ELR (cell line): ENCODE data around the gene CPT2.

Source experiments
- DNase-seq: peaks from one replicate; pipeline ENCODE4 v3.0.0-alpha.2; 2015; ENCODE audit warnings: low read depth

CPT2 gene

DNA sequence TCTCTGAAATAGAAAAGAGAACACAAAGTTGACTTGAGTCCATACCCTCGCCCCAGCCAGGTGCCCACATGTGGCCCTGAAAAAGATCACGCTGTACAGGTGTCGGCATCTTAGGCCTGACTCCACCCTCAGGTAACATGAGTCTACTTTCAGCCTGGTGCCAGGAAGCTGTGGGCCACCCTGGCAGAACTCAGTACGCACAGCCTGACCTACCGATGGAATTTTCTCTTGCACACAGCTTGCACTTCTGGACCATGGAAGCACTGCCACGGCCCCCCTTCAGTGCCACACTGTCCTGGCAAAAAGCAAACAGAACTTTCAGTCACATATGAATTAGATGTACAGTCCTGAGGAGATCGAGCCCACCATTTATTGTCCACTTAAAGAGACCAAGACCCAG, 21.6 kb downstream of the CPT2 start:
- no peak for DNase-seq

DNA sequence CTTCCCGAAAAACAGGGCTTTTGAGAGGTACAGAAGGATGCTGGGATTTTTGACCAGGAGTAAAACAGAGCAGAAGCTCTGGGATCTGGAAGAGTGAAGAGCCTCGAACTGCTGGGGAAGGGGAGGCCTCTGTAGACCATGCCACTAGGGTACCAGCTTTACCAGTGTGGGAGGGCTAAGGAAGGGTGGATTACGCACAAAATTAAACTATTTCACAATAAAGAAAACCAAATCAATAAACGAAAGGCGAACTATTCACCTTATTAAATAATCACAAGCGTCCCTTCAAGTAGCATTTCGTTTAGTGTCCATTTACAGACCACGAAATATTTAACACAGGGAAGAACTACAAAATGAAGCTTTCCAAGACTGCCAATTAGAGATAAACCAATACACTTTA, 23.1 kb downstream of the CPT2 start:
- DNase-seq: no peak

- peak; percentile 94 for DNase-seq
Observed at GRCh38 chr1:53220171-53220961, 23.7 kb downstream of the CPT2 start, which contains the start of gene CZIB. Gene CZIB (minus strand): TSS chr1:53220634. CDS start chr1:53220575, 59 bp downstream.

GRCh38 chr1:53220962-53221286, 24.3 kb downstream of the CPT2 start:
- no peak for DNase-seq

GRCh38 chr1:53237638-53238037, 41.0 kb downstream of the CPT2 start:
- DNase-seq: no peak

- DNase-seq: peak; percentile 97
Observed at GRCh38 chr1:53238197-53239155, 41.9 kb downstream of the CPT2 start, which contains the start of gene MAGOH. Gene MAGOH (minus strand): TSS chr1:53238518. CDS start chr1:53238448, 70 bp downstream.

- DNase-seq: no peak
Observed at GRCh38 chr1:53241828-53242227, 45.2 kb downstream of the CPT2 start.

DNA sequence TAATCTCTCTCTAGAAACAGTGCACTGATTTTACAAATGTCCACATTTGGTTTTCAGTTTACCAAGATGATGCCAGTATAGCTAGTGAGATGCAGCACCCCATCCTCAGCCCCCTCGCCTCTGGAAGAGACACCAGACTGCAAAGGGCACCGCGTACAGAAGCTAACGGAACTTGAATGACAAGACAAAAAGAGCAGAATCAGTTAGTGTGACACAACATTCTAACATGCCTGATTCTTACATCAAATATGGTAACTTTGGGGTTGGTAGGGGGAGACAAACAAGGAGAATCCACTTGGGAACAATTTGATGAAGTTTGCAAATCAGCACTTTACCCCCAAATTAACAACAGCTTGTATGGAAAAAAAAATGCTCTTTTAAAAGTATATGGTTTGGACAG, 45.8 kb downstream of the CPT2 start:
- no peak for DNase-seq

GRCh38 chr1:53244141-53244540, 47.5 kb downstream of the CPT2 start:
- no peak for DNase-seq

DNA sequence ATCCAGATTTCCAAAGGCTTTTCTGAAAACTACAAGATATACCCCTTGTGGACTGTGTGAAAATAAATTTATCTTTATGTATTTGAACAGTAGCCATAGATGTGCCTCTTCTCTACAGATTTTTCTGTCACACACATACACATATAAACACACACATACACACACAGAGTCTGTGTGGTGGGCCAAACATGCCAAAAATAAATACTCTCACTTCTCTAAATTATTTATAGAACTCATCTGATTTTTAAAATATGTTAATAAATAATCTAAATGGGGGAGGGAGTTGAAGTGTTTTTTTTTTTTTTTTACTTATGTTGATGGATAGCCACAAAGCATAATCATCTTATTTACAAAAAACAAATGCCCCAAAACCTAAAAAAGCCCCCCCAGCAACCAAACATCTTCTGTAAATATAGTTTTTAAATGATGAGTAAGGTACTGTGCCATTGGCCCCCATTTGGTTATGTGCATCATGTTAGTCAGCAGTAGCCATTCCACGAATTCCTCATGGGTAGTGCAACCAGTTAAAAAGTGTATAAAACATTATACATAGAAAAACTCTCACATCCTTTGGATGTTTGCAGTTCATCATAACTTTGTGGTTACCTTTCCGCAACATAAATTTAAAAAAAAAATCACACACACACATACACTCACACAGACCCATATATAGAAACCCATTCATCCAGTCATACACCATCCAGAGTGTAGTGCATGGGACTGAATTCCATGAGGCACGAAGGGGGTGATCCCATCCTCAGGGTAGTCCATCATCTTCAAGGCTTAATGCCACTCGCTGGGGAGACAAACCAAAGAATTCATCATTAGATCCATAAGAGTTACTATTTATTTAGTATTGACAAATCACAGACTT, 49.9 kb downstream of the CPT2 start:
- peak; percentile 95 for DNase-seq

DNA sequence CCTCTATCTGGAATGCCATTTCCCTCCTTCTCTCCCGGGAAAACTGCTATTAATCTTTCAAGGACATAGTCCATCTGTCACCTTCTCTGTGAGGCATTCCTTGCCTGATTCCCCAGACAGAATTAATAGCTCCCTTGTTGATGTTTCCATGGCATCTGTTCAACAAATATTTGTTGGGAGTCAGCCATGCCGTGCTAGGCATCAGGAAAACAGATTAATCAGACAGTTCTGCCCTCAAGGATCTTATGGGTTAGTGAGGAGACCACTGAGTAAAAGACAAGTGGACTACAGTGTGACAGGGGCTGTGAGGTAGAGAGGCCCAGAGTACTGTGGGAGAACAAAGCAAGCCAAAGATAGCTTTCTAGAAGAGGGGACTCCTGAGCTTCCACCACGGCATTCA, 53.1 kb downstream of the CPT2 start:
- no peak for DNase-seq

GRCh38 chr1:53250325-53250724, 53.7 kb downstream of the CPT2 start:
- no peak for DNase-seq

DNA sequence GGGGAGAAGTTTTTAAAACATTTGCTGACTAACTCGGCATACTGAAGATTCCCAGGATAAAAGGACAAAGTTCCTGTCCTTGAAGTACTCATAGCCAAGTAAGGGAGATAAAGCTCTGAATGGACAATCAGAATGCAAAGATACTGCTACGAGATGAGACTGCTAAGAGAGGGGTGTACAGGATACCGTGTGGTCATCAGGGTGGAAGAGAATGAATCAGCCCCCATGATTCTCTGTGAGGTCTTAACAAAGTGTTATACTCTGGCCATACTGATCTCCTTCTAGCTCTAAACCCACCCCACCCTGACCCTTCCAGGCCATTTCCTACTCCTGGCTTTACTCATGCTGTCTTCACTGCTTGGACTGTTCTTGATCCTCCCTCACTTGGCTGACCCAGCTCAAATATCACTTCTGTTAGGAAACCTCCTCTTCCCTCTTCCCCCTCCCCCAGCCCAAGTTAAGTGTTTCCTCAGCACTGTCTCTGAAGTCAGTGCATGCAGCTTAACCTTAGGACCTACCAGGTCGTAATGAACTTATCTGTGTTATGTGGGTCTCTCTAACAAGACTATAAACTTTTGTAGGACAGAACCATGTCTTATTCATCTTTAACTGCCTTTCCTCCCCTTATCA, 57.5 kb downstream of the CPT2 start:
- peak; percentile 62 for DNase-seq

- DNase-seq: no peak
Observed at GRCh38 chr1:53255031-53255430, 58.4 kb downstream of the CPT2 start.

DNA sequence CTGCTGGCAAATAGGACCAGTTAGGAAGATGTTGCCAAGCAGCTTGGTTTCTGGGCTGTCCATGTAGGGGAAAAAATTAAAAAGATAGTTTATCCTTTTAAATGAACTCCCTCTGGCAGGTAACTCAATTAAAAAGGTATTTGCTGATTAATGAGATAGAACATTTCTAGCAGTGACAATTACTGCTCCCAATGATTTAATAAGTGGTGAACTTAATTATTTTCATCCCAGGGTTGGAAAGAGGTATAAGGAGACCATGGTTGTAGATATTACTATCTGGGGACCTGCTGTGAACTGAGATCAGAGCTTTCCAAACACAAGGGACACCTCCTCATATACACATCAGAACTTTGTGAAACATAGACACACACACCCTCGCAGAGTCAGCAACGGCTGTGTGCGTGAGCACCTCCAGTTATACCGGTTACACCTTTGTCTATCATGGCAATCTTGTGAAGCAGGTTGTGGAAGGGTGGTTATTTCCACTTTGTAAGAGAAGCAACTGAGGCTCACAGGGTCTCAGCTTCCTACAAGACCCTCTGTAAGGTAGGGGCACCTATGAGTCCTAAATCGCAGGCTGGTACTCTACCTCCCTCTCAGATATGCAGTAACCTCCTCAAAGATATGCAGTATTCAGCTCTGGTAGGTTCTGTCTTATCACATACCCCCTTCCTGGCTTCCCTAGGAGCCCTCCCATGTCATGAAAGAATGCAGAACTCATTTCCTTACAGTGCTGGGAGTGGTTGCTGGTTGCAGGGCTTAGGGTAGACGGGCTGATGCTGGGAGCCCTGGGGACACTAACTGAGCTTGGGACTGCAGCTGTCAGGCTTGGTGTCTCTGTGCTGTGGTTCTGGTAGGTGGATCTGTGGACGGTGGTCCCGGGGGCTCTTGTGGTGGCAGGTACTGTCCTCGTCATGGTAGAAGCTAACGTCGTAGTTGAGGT, 60.2 kb downstream of the CPT2 start:
- no peak for DNase-seq

DNA sequence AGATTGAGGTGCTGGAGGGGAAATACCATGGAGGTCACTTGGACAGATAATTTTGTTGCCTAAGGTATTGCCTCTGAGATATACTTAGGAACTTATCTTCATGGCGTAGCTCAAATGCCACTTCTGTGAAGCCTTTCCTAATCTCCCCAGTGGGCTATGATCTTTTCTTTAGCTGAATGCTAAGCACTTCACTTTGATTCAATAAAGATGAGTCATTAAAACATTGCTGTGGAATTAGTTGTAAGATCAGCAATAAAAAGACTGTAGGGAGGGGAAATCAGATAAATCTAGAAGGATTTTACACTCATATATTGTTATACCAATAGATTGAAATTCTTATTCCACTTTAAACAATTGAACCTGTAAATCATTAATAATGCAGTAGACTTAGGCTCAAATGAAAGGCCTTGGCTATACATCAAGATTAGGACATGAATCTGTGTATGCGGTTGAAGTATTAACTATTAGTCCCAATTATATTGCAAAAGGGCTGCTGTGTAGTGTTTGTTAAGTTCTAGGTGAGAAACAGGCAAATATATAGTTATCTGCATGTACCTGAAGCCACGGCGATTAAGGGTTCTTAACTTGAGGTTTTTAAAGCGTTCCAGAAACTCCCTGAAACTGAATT, 60.9 kb downstream of the CPT2 start:
- DNase-seq: no peak

GRCh38 chr1:53258216-53258615, 61.6 kb downstream of the CPT2 start:
- DNase-seq: no peak

DNA sequence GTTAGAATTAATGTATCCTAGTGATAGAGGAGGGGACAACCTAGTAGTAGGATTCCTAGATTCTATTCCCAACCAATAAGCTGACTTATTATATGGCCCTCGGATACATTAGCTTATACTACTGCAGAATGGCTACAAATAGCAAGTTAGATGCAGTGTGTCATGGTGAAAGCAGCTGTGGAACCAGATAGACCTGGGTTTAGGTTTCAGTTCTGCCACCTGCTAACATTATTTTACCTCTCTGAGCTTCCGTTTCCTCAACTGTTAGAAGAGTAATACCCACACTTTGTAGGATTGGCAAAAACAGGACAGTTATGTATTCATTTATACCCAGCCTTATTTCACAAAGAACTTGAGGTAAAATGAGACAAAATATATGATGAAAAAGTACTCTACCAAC, 63.3 kb downstream of the CPT2 start:
- DNase-seq: no peak

DNA sequence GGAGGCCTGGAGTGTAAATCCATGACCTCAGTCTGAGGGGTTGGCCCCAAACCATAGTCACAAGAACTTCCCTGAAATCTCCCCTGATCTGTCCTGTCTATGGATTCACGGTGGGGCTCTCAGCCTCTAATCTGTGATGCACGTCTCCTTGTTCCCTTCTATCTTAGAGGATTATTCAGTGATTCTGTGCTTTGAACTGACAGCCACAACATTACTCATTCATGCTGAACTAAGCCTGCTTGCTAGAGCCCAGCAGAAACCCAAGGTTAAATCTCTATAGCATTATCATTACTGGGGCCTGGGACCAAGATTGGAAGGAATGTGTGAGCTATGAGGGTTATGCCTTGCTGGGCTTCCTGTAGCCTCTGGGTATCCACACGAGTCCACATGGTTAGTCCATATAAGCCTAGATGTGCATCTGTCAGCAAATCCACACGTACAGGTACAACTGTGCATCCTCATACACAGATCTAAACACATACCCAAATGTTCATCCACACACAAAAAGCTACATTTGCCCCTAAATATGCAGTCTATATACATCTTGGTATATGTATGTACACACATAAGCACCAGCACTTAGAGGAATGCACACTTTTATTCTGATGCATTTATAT, 64.1 kb downstream of the CPT2 start:
- DNase-seq: no peak

GRCh38 chr1:53262000-53262399, 65.4 kb downstream of the CPT2 start:
- DNase-seq: no peak
